Upper lobe of right lung (tissue), 1 donor: Measurements from ENCODE around the gene TIMM21. TPM values are rescaled to one million over a fixed set of nuclear protein-coding genes. Genes with fewer than 3 reads are reported as not detected.

ENCODE experiments used
- ATAC-seq: fragments of 200-7000 bp; cut with Tn5 transposase; one replicate; pipeline ENCODE4 v1.9.1; 2020; ENCODE audit warnings: mild to moderate bottlenecking, moderate library complexity
- DNase-seq: peaks from one replicate; pipeline ENCODE4 v3.0.0-alpha.2; 2020
- H3K27ac ChIP-seq: fragments of 200-600 bp; one replicate; pipeline ENCODE4 v1.8.0; 2022
- H3K27me3 ChIP-seq: fragments of 200-600 bp; one replicate; pipeline ENCODE4 v1.8.0; 2022; ENCODE audit warnings: mild to moderate bottlenecking
- H3K36me3 ChIP-seq: fragments of 200-600 bp; one replicate; pipeline ENCODE4 v1.8.0; 2022
- H3K4me1 ChIP-seq: fragments of 200-600 bp; one replicate; pipeline ENCODE4 v1.8.0; 2022
- H3K4me3 ChIP-seq: fragments of 200-600 bp; one replicate; pipeline ENCODE4 v1.8.0; 2022; ENCODE audit warnings: mild to moderate bottlenecking
- H3K9me3 ChIP-seq: fragments of 200-600 bp; one replicate; pipeline ENCODE4 v1.8.0; 2022
- CTCF ChIP-seq: fragments of 200-600 bp; IDR thresholded peaks from one replicate; pipeline ENCODE4 v1.8.0; 2022; ENCODE audit warnings: antibody characterized with exemption
- intact Hi-C: fragments of 100-400 bp; cut with DNase I; formaldehyde crosslinking; loops from one replicate; pipeline ENCODE4 v1.11.0; 2022
- total RNA-seq: library from RNA; stranded (reverse); fragmentation: NEBNext Ultra II Directional; extraction: Animal tissue kit (Norgen Biotek cat#: 25700); gene quantifications from one replicate; pipeline ENCODE4 v1.2.1, GENCODE V29; 2021
- donor health status: DM: no; HTN: yes; CAD: no; lungs with severe emphysema.

Gene TIMM21
- total RNA-seq, 1 donor from 2014 or later: 20.2 TPM

- intact Hi-C loops: no loop called here
- Histone ChIP-seq H3K27ac (no peak overlapping the region), H3K9me3 (no peaks in the 10 kb centered on the region), H3K4me3 (no peak overlapping the region), H3K27me3 (no peaks in the 10 kb centered on the region), H3K4me1 (peaks cover 15% of the 10 kb centered on the region), H3K36me3 (peaks cover 47% of the 10 kb centered on the region)
- ATAC-seq (no peak), DNase-seq (no peak)
- TF ChIP-seq CTCF: no peak
These were observed 5.5 kb downstream of the TIMM21 start for GRCh38 chr18:74153793-74154192.

GRCh38 chr18:74154716-74155115 lies 6.4 kb downstream of the TIMM21 start:
- TF ChIP-seq CTCF: no peak
- Histone ChIP-seq H3K9me3 (no peaks in the 10 kb centered on the region), H3K4me3 (no peak overlapping the region), H3K27me3 (no peaks in the 10 kb centered on the region), H3K27ac (no peak overlapping the region), H3K4me1 (peaks cover 7% of the 10 kb centered on the region), H3K36me3 (peaks cover 57% of the 10 kb centered on the region)
- intact Hi-C loops: no loop called here
- no peak for ATAC-seq
- DNase-seq: no peak

- Histone ChIP-seq H3K27ac (no peak overlapping the region), H3K9me3 (no peaks in the 10 kb centered on the region)
These were observed 7.0 kb downstream of the TIMM21 start for GRCh38 chr18:74155276-74155675.

DNA sequence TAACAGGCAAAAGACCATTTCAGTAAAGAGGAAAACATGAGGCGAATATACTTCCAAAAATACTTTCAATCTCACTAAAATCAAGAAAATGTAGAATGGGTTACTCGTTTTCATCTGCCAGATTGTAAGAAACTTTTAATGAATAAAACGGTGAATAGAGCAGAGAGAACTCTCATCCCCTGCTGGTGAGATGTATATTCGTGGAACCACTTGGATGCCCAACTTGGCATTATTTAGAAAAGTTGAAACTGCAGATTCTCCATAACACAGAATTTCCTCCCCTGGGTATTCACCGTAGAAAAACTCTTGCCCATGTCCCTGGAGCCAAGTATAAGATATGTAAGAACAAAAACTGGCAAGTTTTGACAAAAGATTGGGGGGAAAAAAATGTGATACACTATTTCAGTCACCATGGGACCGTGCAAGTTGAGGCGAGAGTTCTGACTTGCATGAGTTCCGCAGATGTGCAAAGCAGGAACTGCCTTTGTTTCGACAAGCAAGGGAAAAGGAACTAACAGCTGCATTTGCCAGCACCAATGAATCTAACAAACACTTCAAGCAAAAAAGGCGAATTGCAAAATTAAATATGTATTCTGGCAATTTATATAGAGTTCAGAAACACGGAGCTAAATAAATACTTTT lies 14.8 kb downstream of the TIMM21 start:
- no peak for TF ChIP-seq CTCF

More at GRCh38 chr18:74155276-74155675, 7.0 kb downstream of the TIMM21 start:
- no peak for TF ChIP-seq CTCF
- Histone ChIP-seq H3K27me3 (no peaks in the 10 kb centered on the region), H3K36me3 (peaks cover 62% of the 10 kb centered on the region), H3K4me1 (peaks cover 2% of the 10 kb centered on the region), H3K4me3 (no peak overlapping the region)
- intact Hi-C loops: no loop called here
- DNase-seq: no peak
- no peak for ATAC-seq

DNA sequence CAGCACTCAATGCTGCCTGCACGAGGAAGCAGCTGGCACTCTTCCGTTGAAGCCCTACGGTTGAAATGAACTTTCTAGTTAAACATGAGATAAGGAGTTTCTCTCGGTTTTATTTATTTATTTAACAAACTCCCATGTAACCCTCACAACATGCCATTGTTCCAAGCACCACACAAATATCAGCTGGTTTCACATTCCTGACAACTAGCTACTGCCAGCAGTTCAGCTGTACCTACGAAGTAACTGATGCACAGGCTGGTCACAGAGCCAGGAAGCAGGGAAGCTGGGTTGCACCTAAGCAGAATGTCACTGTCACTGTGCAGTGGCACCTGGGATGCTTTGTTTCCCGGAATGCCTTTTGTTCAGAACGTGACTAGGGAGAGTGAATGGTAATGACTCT lies 18.1 kb downstream of the TIMM21 start:
- H3K27ac ChIP-seq: no peak overlapping the region
- H3K9me3 ChIP-seq: no peaks in the 10 kb centered on the region
- DNase-seq (no peak), ATAC-seq (peak; percentile 43)
- no peaks in the 10 kb centered on the region for H3K4me1 ChIP-seq
- H3K4me3 ChIP-seq: no peak overlapping the region
- intact Hi-C loops: no loop called here
- no peak for TF ChIP-seq CTCF
- no peaks in the 10 kb centered on the region for H3K27me3 ChIP-seq
- peaks cover under 1% of the 10 kb centered on the region for H3K36me3 ChIP-seq

More for the DNA sequence above, 14.8 kb downstream of the TIMM21 start:
- ATAC-seq (peak; percentile 35), DNase-seq (no peak)
- Histone ChIP-seq H3K27ac (no peak overlapping the region), H3K36me3 (peaks cover 32% of the 10 kb centered on the region), H3K27me3 (no peaks in the 10 kb centered on the region), H3K4me3 (no peak overlapping the region), H3K9me3 (no peaks in the 10 kb centered on the region), H3K4me1 (no peaks in the 10 kb centered on the region)
- intact Hi-C loops: no loop called here
